Liver (tissue), 3 donors: ENCODE measurements around the gene MRPL49.

Source experiments
- EGR1 ChIP-seq, 2 donors: IDR thresholded peaks; 2 replicates each; pipeline ENCODE4 v1.6.1; 2016 to 2018; ENCODE audit warnings: antibody characterized with exemption in 2 of 2, low read depth in 2 of 2
- FOXA1 ChIP-seq: IDR thresholded peaks from 2 replicates; pipeline ENCODE4 v1.6.1; 2016; ENCODE audit warnings: antibody characterized with exemption
- GABPA ChIP-seq, 2 donors: IDR thresholded peaks in 1 of 2; conservative IDR thresholded peaks in 1 of 2; 2 replicates each; pipeline ENCODE4 v1.6.1; 2016; ENCODE audit warnings: antibody characterized with exemption in 2 of 2, mild to moderate bottlenecking in 1 of 2, moderate library complexity in 1 of 2
- SP1 ChIP-seq: IDR thresholded peaks from 2 replicates; pipeline ENCODE4 v1.6.1; 2018; ENCODE audit warnings: antibody characterized with exemption, mild to moderate bottlenecking
- TF ChIP-seq, protein P1 (sequence below): fragments of 150-350 bp; IDR thresholded peaks from 2 replicates; pipeline ENCODE4 v1.5.1; 2017; ENCODE audit warnings: improper control_type of control experiment, low read depth, low read length; ENCODE audit not compliant: missing input control
- donor health status: healthy.
- donor health status: healthy.

GRCh38 chr11:65124480-65125196 is 2.5 kb downstream of the MRPL49 start:
- TF ChIP-seq, protein P1, sequence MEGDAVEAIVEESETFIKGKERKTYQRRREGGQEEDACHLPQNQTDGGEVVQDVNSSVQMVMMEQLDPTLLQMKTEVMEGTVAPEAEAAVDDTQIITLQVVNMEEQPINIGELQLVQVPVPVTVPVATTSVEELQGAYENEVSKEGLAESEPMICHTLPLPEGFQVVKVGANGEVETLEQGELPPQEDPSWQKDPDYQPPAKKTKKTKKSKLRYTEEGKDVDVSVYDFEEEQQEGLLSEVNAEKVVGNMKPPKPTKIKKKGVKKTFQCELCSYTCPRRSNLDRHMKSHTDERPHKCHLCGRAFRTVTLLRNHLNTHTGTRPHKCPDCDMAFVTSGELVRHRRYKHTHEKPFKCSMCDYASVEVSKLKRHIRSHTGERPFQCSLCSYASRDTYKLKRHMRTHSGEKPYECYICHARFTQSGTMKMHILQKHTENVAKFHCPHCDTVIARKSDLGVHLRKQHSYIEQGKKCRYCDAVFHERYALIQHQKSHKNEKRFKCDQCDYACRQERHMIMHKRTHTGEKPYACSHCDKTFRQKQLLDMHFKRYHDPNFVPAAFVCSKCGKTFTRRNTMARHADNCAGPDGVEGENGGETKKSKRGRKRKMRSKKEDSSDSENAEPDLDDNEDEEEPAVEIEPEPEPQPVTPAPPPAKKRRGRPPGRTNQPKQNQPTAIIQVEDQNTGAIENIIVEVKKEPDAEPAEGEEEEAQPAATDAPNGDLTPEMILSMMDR, result no peak
- TF ChIP-seq SP1 (no peak), EGR1 (IDR thresholded peaks at IDR 0.05; ENCODE audit: low read depth in 2 of 2) (no peak), FOXA1 (no peak), GABPA (IDR thresholded peaks at IDR 0.05 in 1 of 2, conservative IDR thresholded peaks at IDR 0.05 in 1 of 2) (no peak)
